ENCODE measurements around the gene AP5B1. TPM values are rescaled to one million over a fixed set of nuclear protein-coding genes. Genes with fewer than 3 reads are reported as not detected.

Gene AP5B1
- total RNA-seq, 1 experiment from 2014 or later: 19.5 TPM

DNA sequence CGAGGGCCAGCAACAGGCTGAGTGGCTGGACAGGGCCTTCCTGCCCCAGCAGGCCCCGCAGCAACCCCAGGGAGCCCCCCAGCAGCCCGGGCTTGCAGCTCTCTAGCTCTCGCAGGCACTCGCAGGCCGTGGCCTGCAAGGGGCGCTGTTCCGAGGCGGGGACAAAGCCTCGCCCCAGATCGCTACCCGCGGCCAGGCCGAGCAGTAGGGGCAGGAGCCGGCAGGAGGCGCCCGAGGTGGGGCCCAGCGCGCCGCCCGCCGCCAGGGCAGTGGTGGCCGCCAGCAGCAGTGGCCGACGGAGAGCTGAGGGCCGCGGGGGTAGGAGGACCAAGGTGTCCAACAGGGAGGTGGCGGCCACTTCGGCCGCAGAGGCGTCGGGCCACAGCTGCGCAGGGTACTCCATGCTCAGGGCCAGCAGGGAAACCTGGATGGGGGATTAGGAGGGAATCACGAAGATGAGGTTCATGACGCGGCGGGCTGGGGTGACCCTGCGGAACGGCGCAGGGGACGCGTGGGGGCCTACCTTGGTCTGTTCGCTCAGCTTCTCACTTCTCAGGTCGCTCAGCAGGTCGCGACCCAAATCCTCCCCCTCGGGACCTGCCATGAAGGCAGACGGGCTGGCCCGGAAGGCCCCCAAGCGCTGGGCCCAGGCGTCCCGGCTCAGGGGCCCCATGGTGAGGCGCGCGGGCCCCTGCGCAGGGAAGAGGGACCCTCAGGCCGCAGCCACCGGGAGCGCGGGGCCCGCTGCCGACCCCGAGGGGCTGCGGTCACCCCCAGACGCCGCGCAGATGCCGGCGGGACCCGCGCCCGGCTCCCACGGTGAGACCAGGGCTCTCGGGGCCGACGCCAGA is 632 bp downstream of the AP5B1 start:
- no peaks in the 10 kb centered on the region for H3K27me3 ChIP-seq (ENCODE audit: insufficient read depth, low read length)
- DNase-seq (ENCODE audit: low read depth, low spot score) (peak; percentile 64), ATAC-seq (peak; percentile 76)
- POLR2A ChIA-PET: interaction anchor here (0.5 to 2.1 kb wide), 6 partner anchors 8 to 122 kb away, joined by 3 to 7 read pairs (median 3); partner anchors contain the start of gene RNASEH2C
- peak overlapping the region; percentile 98 for H3K27ac ChIP-seq (ENCODE audit: low read depth, low read length)
- H3K36me3 ChIP-seq (ENCODE audit: control insufficient read depth in 1 of 2, insufficient read depth in 2 of 2, low read length in 2 of 2): peaks cover 14 to 30% of the 10 kb centered on the region in 2 experiments; a peak in 3 of 4 replicates
- no peaks in the 10 kb centered on the region for H3K9me3 ChIP-seq (ENCODE audit: control insufficient read depth in 1 of 2, insufficient read depth in 1 of 2, low read depth in 1 of 2, low read length in 2 of 2)
- CTCF ChIA-PET: interaction anchor here (0.6 to 3.3 kb wide), 34 partner anchors 10 to 232 kb away, joined by 3 to 73 read pairs (median 5); partner anchors contain the start of genes KAT5, MUS81 and RNASEH2C
- RAD21 ChIA-PET (ENCODE audit: low non-redundant PET in 1 of 2, low total read pairs in 2 of 2, uncharacterized antibody in 2 of 2, unreplicated experiment in 2 of 2): interaction anchor here (0.5 to 1.5 kb wide), 5 partner anchors 36 to 241 kb away, joined by 3 to 11 read pairs (median 5); partner anchors contain the start of gene KAT5 (in 1 of the 2)
- no peak overlapping the region for H2AFZ ChIP-seq (ENCODE audit: low read depth, low read length, poor library complexity, severe bottlenecking)
- peak overlapping the region; percentile 96 for H3K9ac ChIP-seq (ENCODE audit: low read length)
- intact Hi-C loops (cut with micrococcal nuclease): loop anchor here (1.0 to 5.0 kb wide), 2 partner anchors 38 to 68 kb away; partner anchors contain the start of gene KAT5
- H3K4me2 ChIP-seq (ENCODE audit: low read length): peak overlapping the region; percentile 95
- peaks cover 42% of the 10 kb centered on the region for H3K79me2 ChIP-seq (ENCODE audit: insufficient read depth, low read length)
- no TSS peak for BruUV-seq (replicated peaks)
- peaks cover 12 to 39% of the 10 kb centered on the region in 2 experiments; a peak in 3 of 4 replicates for H3K4me1 ChIP-seq (ENCODE audit: control insufficient read depth in 1 of 2, insufficient read depth in 2 of 2, low read length in 2 of 2)
- H3K4me3 ChIP-seq (replicated peaks in 1 of 2; ENCODE audit: low read depth in 1 of 2, low read length in 2 of 2): peak overlapping the region; percentile 88 to 91
- no peaks in the 10 kb centered on the region for H3K9me2 ChIP-seq (ENCODE audit: insufficient read depth)
- peaks cover 3% of the 10 kb centered on the region; the same call in 1 of the 2 replicates for H4K20me1 ChIP-seq (ENCODE audit: insufficient read depth)
- TF ChIP-seq ZNF274 (IDR thresholded peaks at IDR 0.05; ENCODE audit: low read depth, low read length): no peak
- no peak for TF ChIP-seq SP1 (IDR thresholded peaks at IDR 0.05; ENCODE audit: low read depth)
- no peak for TF ChIP-seq TCF7L2 (IDR thresholded peaks at IDR 0.05; ENCODE audit: borderline replicate concordance, extremely low read depth, insufficient read depth, insufficient read length)
- TF ChIP-seq, protein P1, sequence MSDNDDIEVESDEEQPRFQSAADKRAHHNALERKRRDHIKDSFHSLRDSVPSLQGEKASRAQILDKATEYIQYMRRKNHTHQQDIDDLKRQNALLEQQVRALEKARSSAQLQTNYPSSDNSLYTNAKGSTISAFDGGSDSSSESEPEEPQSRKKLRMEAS (IDR thresholded peaks at IDR 0.05): no peak
- TF ChIP-seq ATF3 (IDR thresholded peaks at IDR 0.05): no peak
- peak in 2 of 3 experiments; percentile 97 to 99; a peak in 4 of 6 replicates for TF ChIP-seq CTCF (IDR thresholded peaks at IDR 0.05 in 2 of 3, conservative IDR thresholded peaks at IDR 0.05 in 1 of 3; ENCODE audit: borderline replicate concordance in 1 of 3, insufficient read depth in 1 of 3, low read depth in 2 of 3, low read length in 2 of 3)
- no peak for TF ChIP-seq RAD21 (IDR thresholded peaks at IDR 0.05; ENCODE audit: low read depth)
- TF ChIP-seq POLR2A (IDR thresholded peaks at IDR 0.05; ENCODE audit: borderline replicate concordance, extremely low read depth, insufficient read depth, insufficient read length): no peak
- no peak for TF ChIP-seq EGR1 (IDR thresholded peaks at IDR 0.05; ENCODE audit: low read depth)
- TF ChIP-seq, protein P2, sequence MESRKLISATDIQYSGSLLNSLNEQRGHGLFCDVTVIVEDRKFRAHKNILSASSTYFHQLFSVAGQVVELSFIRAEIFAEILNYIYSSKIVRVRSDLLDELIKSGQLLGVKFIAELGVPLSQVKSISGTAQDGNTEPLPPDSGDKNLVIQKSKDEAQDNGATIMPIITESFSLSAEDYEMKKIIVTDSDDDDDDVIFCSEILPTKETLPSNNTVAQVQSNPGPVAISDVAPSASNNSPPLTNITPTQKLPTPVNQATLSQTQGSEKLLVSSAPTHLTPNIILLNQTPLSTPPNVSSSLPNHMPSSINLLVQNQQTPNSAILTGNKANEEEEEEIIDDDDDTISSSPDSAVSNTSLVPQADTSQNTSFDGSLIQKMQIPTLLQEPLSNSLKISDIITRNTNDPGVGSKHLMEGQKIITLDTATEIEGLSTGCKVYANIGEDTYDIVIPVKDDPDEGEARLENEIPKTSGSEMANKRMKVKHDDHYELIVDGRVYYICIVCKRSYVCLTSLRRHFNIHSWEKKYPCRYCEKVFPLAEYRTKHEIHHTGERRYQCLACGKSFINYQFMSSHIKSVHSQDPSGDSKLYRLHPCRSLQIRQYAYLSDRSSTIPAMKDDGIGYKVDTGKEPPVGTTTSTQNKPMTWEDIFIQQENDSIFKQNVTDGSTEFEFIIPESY (IDR thresholded peaks at IDR 0.05; ENCODE audit: extremely low read depth, insufficient replicate concordance, low read length): no peak
- TF ChIP-seq, protein P3, sequence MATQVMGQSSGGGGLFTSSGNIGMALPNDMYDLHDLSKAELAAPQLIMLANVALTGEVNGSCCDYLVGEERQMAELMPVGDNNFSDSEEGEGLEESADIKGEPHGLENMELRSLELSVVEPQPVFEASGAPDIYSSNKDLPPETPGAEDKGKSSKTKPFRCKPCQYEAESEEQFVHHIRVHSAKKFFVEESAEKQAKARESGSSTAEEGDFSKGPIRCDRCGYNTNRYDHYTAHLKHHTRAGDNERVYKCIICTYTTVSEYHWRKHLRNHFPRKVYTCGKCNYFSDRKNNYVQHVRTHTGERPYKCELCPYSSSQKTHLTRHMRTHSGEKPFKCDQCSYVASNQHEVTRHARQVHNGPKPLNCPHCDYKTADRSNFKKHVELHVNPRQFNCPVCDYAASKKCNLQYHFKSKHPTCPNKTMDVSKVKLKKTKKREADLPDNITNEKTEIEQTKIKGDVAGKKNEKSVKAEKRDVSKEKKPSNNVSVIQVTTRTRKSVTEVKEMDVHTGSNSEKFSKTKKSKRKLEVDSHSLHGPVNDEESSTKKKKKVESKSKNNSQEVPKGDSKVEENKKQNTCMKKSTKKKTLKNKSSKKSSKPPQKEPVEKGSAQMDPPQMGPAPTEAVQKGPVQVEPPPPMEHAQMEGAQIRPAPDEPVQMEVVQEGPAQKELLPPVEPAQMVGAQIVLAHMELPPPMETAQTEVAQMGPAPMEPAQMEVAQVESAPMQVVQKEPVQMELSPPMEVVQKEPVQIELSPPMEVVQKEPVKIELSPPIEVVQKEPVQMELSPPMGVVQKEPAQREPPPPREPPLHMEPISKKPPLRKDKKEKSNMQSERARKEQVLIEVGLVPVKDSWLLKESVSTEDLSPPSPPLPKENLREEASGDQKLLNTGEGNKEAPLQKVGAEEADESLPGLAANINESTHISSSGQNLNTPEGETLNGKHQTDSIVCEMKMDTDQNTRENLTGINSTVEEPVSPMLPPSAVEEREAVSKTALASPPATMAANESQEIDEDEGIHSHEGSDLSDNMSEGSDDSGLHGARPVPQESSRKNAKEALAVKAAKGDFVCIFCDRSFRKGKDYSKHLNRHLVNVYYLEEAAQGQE (IDR thresholded peaks at IDR 0.05; ENCODE audit: low read depth): no peak
- TF ChIP-seq POLR2AphosphoS5 (IDR thresholded peaks at IDR 0.05; ENCODE audit: low read depth, low read length): peak; percentile 57
- peak; percentile 96 for TF ChIP-seq ZFX (IDR thresholded peaks at IDR 0.05)
- peak; percentile 60 for TF ChIP-seq YY1 (IDR thresholded peaks at IDR 0.05; ENCODE audit: extremely low read depth, insufficient replicate concordance, low read depth, low read length)
- no peak for TF ChIP-seq EZH2 (IDR thresholded peaks at IDR 0.05)
- TF ChIP-seq ELF1 (IDR thresholded peaks at IDR 0.05; ENCODE audit: borderline replicate concordance, low read depth): no peak

Data from HCT116 (cell line).